K562 (cell line): ENCODE data around the gene MFF. TPM values are rescaled to one million over a fixed set of nuclear protein-coding genes. Genes with fewer than 3 reads are reported as not detected.

Source experiments
- ATAC-seq: fragments of 200-7000 bp; cut with Tn5 transposase; 3 replicates; pipeline ENCODE4 v1.9.1; 2020; ENCODE audit warnings: moderate library complexity
- BruUV-seq: library from RNA; stranded (reverse); fragments of 400-500 nt; replicated peaks from 2 replicates; lab custom pipeline; 2021; lab: Mats Ljungman, UMichigan
- CTCF ChIA-PET: fragments of 300-600 bp; formaldehyde crosslinking; extraction: SDS; loops from one replicate; lab custom pipeline; 2021; ENCODE audit warnings: low intra/inter-chr PET ratio; lab: Yijun Ruan, JAX
- POLR2A ChIA-PET: fragments of 300-600, 350-650 bp; sonication (Branson Sonifier 250); formaldehyde crosslinking; extraction: SDS; loops from one replicate; lab custom pipeline; 2021; ENCODE audit warnings: antibody characterized with exemption, inconsistent platforms; lab: Yijun Ruan, JAX
- DNase-seq, 4 experiments: peaks; one replicate each; pipeline versions ENCODE4 v3.0.0 to v3.0.0-alpha.2; 2011 to 2018; ENCODE audit warnings: low spot score in 3 of 4, mixed read lengths in 3 of 4; ENCODE audit errors: extremely low read depth in 1 of 4
- FAIRE-seq: peaks from 2 replicates; lab custom pipeline; 2011; peaks lifted over from hg19 to GRCh38; lab: Jason Lieb, UNC
- H2AFZ ChIP-seq: 2 replicates; pipeline ENCODE4 v1.6.0; 2011; ENCODE audit warnings: low read depth, low read length, control low read depth, inconsistent platforms
- H3K27ac ChIP-seq: fragments of 200-600 bp; 3 replicates; pipeline ENCODE4 v1.8.0; 2011; ENCODE audit warnings: low read depth, mild to moderate bottlenecking, control low read depth, inconsistent platforms, low read length, moderate library complexity, mixed read lengths; ENCODE audit errors: extremely low read depth
- H3K27me3 ChIP-seq, 2 experiments: fragments of 300-600 bp in 1 of 2; 2 replicates in 1 of 2; 3 replicates in 1 of 2; pipeline versions ENCODE4 v1.6.0 to v1.8.0; 2011; ENCODE audit warnings: inconsistent platforms in 2 of 2, low read length in 2 of 2, mild to moderate bottlenecking in 1 of 2, mixed read lengths in 1 of 2, moderate library complexity in 1 of 2; ENCODE audit not compliant: control insufficient read depth in 2 of 2, insufficient read depth in 2 of 2
- H3K36me3 ChIP-seq: fragments of 300-600 bp; 3 replicates; pipeline ENCODE4 v1.8.0; 2011; ENCODE audit warnings: mild to moderate bottlenecking, low read length, inconsistent platforms; ENCODE audit not compliant: control insufficient read depth, insufficient read depth
- H3K4me1 ChIP-seq, 2 experiments: fragments of 200-600 bp in 1 of 2; replicated peaks in 1 of 2; 2 replicates in 1 of 2; 3 replicates in 1 of 2; pipeline versions ENCODE4 v1.5.1 to v1.8.0; 2011; ENCODE audit warnings: inconsistent platforms in 2 of 2, low read length in 2 of 2, mild to moderate bottlenecking in 1 of 2, mixed read lengths in 1 of 2, moderate library complexity in 1 of 2; ENCODE audit not compliant: control insufficient read depth in 2 of 2, insufficient read depth in 2 of 2
- H3K4me2 ChIP-seq: 2 replicates; pipeline ENCODE4 v1.6.1; 2011; ENCODE audit warnings: low read length, control low read depth, inconsistent platforms, mixed read lengths; ENCODE audit not compliant: insufficient read depth
- H3K4me3 ChIP-seq: fragments of 200-600 bp; sonication (generic), shearing (Covaris generic); 2 replicates; pipeline ENCODE4 v1.5.1; 2016; ENCODE audit warnings: control low read depth, inconsistent platforms
- H3K79me2 ChIP-seq: fragments of 200-600 bp; 3 replicates; pipeline ENCODE4 v1.8.0; 2011; ENCODE audit warnings: low read length, inconsistent platforms; ENCODE audit not compliant: control insufficient read depth, insufficient read depth
- H3K9ac ChIP-seq, 2 experiments: 2 replicates each; pipeline versions ENCODE4 v1.6.0 to v1.6.1; 2011; ENCODE audit warnings: low read depth in 2 of 2, low read length in 2 of 2, control low read depth in 1 of 2, inconsistent platforms in 1 of 2, mild to moderate bottlenecking in 1 of 2, mixed read lengths in 1 of 2; ENCODE audit not compliant: insufficient read depth in 1 of 2
- H3K9me1 ChIP-seq: one replicate; pipeline ENCODE4 v1.6.0; 2011; ENCODE audit warnings: inconsistent platforms, mild to moderate bottlenecking, low read length, moderate library complexity; ENCODE audit not compliant: control insufficient read depth, insufficient read depth
- H3K9me3 ChIP-seq: replicated peaks from 2 replicates; pipeline ENCODE4 v1.5.1; 2011; ENCODE audit warnings: low read depth, low read length, inconsistent platforms; ENCODE audit not compliant: control insufficient read depth, insufficient read depth
- H4K20me1 ChIP-seq: replicated peaks from 2 replicates; pipeline ENCODE4 v1.6.1; 2011; ENCODE audit warnings: low read length, inconsistent platforms, mixed read lengths; ENCODE audit not compliant: control insufficient read depth, insufficient read depth
- ATF2 ChIP-seq: sonication (generic); formaldehyde crosslinking; IDR thresholded peaks from 2 replicates; pipeline ENCODE4 v1.8.1; 2022; ENCODE audit warnings: missing genetic modification reagents
- BCL6 ChIP-seq: fragments of 250-450 bp; sonication (Bioruptor Pico); IDR thresholded peaks from 2 replicates; pipeline ENCODE4 v1.4.0; 2020
- EHMT2 ChIP-seq: fragments of 450-650 bp; IDR thresholded peaks from 2 replicates; pipeline ENCODE4 v1.6.1; 2018; ENCODE audit warnings: antibody characterized with exemption
- MEIS2 ChIP-seq: fragments of 450-650 bp; IDR thresholded peaks from 2 replicates; pipeline ENCODE4 v1.6.1; 2014; ENCODE audit warnings: mild to moderate bottlenecking; ENCODE audit not compliant: partially characterized antibody
- REST ChIP-seq, 2 experiments: fragments of 450-650 bp; formaldehyde crosslinking in 1 of 2; IDR thresholded peaks; 2 replicates each; pipeline versions ENCODE4 v1.4.0 to v1.6.1; 2014 to 2020; ENCODE audit warnings: mild to moderate bottlenecking in 2 of 2, borderline replicate concordance in 1 of 2, low read depth in 1 of 2
- SMARCA5 ChIP-seq: fragments of 450-650 bp; IDR thresholded peaks from 2 replicates; pipeline ENCODE4 v1.6.1; 2016
- in situ Hi-C: fragments of 300-500 bp; cut with MboI; formaldehyde crosslinking; loops from 4 replicates; pipeline ENCODE4 v1.15.0; 2018; ENCODE audit warnings: inconsistent platforms, mixed read lengths
- intact Hi-C: fragments of 100-400 bp; cut with micrococcal nuclease; formaldehyde crosslinking; loops from 2 replicates; pipeline ENCODE4 v1.14.2; 2022
- polyA plus RNA-seq, 8 experiments: library from polyadenylated mRNA; depleted of rRNA in 4 of 8; stranded (reverse) in 5 of 8; unstranded in 3 of 8; fragments of >200 nt; fragmentation: Nextera tagmentation in 2 of 8; fragmentation: Illumina TruSeq in 1 of 8; extraction: Ambion mirVana in 2 of 8; extraction: Trizol in 1 of 8; gene quantifications; 2 replicates each; pipeline versions ENCODE4 v1.2.1 to v1.2.3, GENCODE V29; 2011 to 2014; ENCODE audit warnings: inconsistent platforms in 1 of 8, missing spikeins in 1 of 8
- total RNA-seq, 7 experiments: library from RNA; depleted of rRNA in 6 of 7; stranded (reverse); fragments of >200 nt in 6 of 7; fragmentation: Illumina TruSeq in 2 of 7; extraction: Trizol in 2 of 7; gene quantifications; 2 replicates each; pipeline versions ENCODE4 v1.2.1 to v1.2.3, GENCODE V29; 2011 to 2021; ENCODE audit warnings: low replicate concordance in 1 of 7

The MFF gene
- total and polyA plus RNA-seq, 9 of the 15 experiments (the other 6 are each of a cell fraction or from before 2014, with no cell fraction given): 9.4 to 75.4 (median 55.7) TPM

GRCh38 chr2:227280895-227281294, 44.2 kb upstream of the MFF start:
- H3K4me2 ChIP-seq: no peak overlapping the region
- ATAC-seq: no peak
- no peak overlapping the region for H3K4me3 ChIP-seq
- no peak overlapping the region for H2AFZ ChIP-seq
- no peak overlapping the region for H3K9ac ChIP-seq
- H3K27me3 ChIP-seq: no peaks in the 10 kb centered on the region; a peak in 1 of 5 replicates
- H4K20me1 ChIP-seq: no peaks in the 10 kb centered on the region
- DNase-seq: no peak
- TF ChIP-seq REST (IDR thresholded peaks at IDR 0.05; ENCODE audit: borderline replicate concordance) (peak; percentile 81), REST (CRISPR knock-in tag; IDR thresholded peaks at IDR 0.05; ENCODE audit: low read depth) (no peak), SMARCA5 (no peak), MEIS2 (no peak), ATF2 (CRISPR knock-in tag) (no peak), BCL6 (no peak), EHMT2 (peak; percentile 59; the same call in 1 of the 2 replicates)
- FAIRE-seq: no peak
- ChIA-PET CTCF (no interaction called here), POLR2A (no interaction called here)
- H3K9me3 ChIP-seq: no peaks in the 10 kb centered on the region
- H3K9me1 ChIP-seq: no peaks in the 10 kb centered on the region
- intact Hi-C loops: no loop called here
- H3K79me2 ChIP-seq: no peaks in the 10 kb centered on the region
- no peaks in the 10 kb centered on the region for H3K36me3 ChIP-seq
- H3K27ac ChIP-seq: no peak overlapping the region
- no peaks in the 10 kb centered on the region for H3K4me1 ChIP-seq
- BruUV-seq: no TSS peak
- in situ Hi-C loops: no loop called here
